Measurements from ENCODE around the gene POLN. TPM values are rescaled to one million over a fixed set of nuclear protein-coding genes. Genes with fewer than 3 reads are reported as not detected.

The POLN gene
- polyA plus RNA-seq, 2 of the 4 experiments (the other 2 are of a cell fraction), result 2.4 to 2.9 TPM

GRCh38 chr4:2087170-2087569, 154.8 kb downstream of the POLN start:
- H3K27ac ChIP-seq, result no peak overlapping the region
- TF ChIP-seq SREBF2 (IDR thresholded peaks at IDR 0.05) (no peak), MAZ (IDR thresholded peaks at IDR 0.05; ENCODE audit: borderline replicate concordance, low read depth, low read length) (no peak), KDM1A (IDR thresholded peaks at IDR 0.05; ENCODE audit: low read depth) (no peak), GATA3 (IDR thresholded peaks at IDR 0.05; ENCODE audit: borderline replicate concordance) (no peak), HMGXB4 (CRISPR knock-in tag; IDR thresholded peaks at IDR 0.05; ENCODE audit: borderline replicate concordance) (no peak), JUNB (IDR thresholded peaks at IDR 0.05) (no peak), BCL3 (IDR thresholded peaks at IDR 0.05) (no peak), TFCP2L1 (CRISPR knock-in tag; IDR thresholded peaks at IDR 0.05) (no peak), ZC3H11A (IDR thresholded peaks at IDR 0.05) (no peak)
- H3K4me1 ChIP-seq, result no peaks in the 10 kb centered on the region
- DNase-seq (ENCODE audit: low read depth in 1 of 2, low spot score in 1 of 2) (no peak), ATAC-seq (no peak), FAIRE-seq (no peak)
- CTCF ChIA-PET, result interaction anchor here (0.6 kb wide), 1 partner anchor 89 kb away, joined by 3 read pairs; no protein-coding TSS in a partner anchor
- H3K4me3 ChIP-seq, result no peak overlapping the region
- H3K9me3 ChIP-seq, result no peaks in the 10 kb centered on the region
- POLR2A ChIA-PET, result no interaction called here
- no peak overlapping the region for H3K4me2 ChIP-seq

- Histone ChIP-seq H3K4me2 (no peak overlapping the region), H3K27ac (no peak overlapping the region), H3K4me1 (no peaks in the 10 kb centered on the region), H3K9me3 (no peaks in the 10 kb centered on the region), H3K4me3 (no peak overlapping the region)
- FAIRE-seq (no peak), DNase-seq (ENCODE audit: low read depth in 1 of 2, low spot score in 1 of 2) (no peak), ATAC-seq (no peak)
- WGBS (ENCODE audit: missing lambda C conversion rate), result 94% methylated on average over 8 of the region's 8 CpGs
- POLR2A ChIA-PET, result no interaction called here
- TF ChIP-seq FOSL2 (IDR thresholded peaks at IDR 0.05) (no peak), FOSL2 (CRISPR knock-in tag; IDR thresholded peaks at IDR 0.05) (no peak)
- CTCF ChIA-PET, result no interaction called here
These were observed 156.4 kb downstream of the POLN start for GRCh38 chr4:2085496-2085901.

GRCh38 chr4:2084316-2084715, 157.6 kb downstream of the POLN start:
- no peak overlapping the region for H3K4me2 ChIP-seq

GRCh38 chr4:2083826-2084160, 158.1 kb downstream of the POLN start:
- WGBS (ENCODE audit: missing lambda C conversion rate), result 32% methylated on average over 3 of the region's 6 CpGs
- ATAC-seq (no peak), FAIRE-seq (no peak), DNase-seq (ENCODE audit: low read depth in 1 of 2, low spot score in 1 of 2) (no peak)
- ChIA-PET CTCF (no interaction called here), POLR2A (no interaction called here)
- no peaks in the 10 kb centered on the region for H3K4me1 ChIP-seq
- no peak overlapping the region for H3K4me2 ChIP-seq
- no peak overlapping the region for H3K4me3 ChIP-seq
- H3K27ac ChIP-seq, result no peak overlapping the region
- no peaks in the 10 kb centered on the region for H3K9me3 ChIP-seq
- TF ChIP-seq POLR2A (IDR thresholded peaks at IDR 0.05; ENCODE audit: low read length) (no peak), ELK1 (IDR thresholded peaks at IDR 0.05; ENCODE audit: low read depth, low read length) (no peak), KDM1A (IDR thresholded peaks at IDR 0.05; ENCODE audit: low read depth) (no peak), HOXB5 (CRISPR knock-in tag; IDR thresholded peaks at IDR 0.05) (no peak), MAFK (IDR thresholded peaks at IDR 0.05; ENCODE audit: partially characterized antibody) (no peak), HMGXB4 (CRISPR knock-in tag; IDR thresholded peaks at IDR 0.05; ENCODE audit: borderline replicate concordance) (no peak), ZSCAN20 (CRISPR knock-in tag; IDR thresholded peaks at IDR 0.05) (no peak), NPAS2 (CRISPR knock-in tag; IDR thresholded peaks at IDR 0.05; ENCODE audit: borderline replicate concordance) (no peak), CEBPB (IDR thresholded peaks at IDR 0.05) (no peak), RFX5 (IDR thresholded peaks at IDR 0.05) (no peak), MAX (IDR thresholded peaks at IDR 0.05) (no peak), JUN (IDR thresholded peaks at IDR 0.05) (no peak), HOXA7 (CRISPR knock-in tag; IDR thresholded peaks at IDR 0.05) (no peak), EHMT2 (IDR thresholded peaks at IDR 0.05; ENCODE audit: low read depth) (no peak), KDM5A (IDR thresholded peaks at IDR 0.05) (no peak)

More at GRCh38 chr4:2084316-2084715, 157.6 kb downstream of the POLN start:
- no peaks in the 10 kb centered on the region for H3K4me1 ChIP-seq
- no peak overlapping the region for H3K27ac ChIP-seq
- ChIA-PET CTCF (interaction anchor here (0.6 kb wide), 1 partner anchor 501 kb away, joined by 3 read pairs; no protein-coding TSS in a partner anchor), POLR2A (no interaction called here)
- H3K4me3 ChIP-seq, result no peak overlapping the region
- no peaks in the 10 kb centered on the region for H3K9me3 ChIP-seq
- 86% methylated on average over 5 of the region's 13 CpGs for WGBS (ENCODE audit: missing lambda C conversion rate)
- no peak for FAIRE-seq
- no peak for TF ChIP-seq POLR2AphosphoS2 (conservative IDR thresholded peaks at IDR 0.05; ENCODE audit: low read length)
- no peak for TF ChIP-seq HEYL (CRISPR knock-in tag; IDR thresholded peaks at IDR 0.05)
- TF ChIP-seq USF2 (IDR thresholded peaks at IDR 0.05), result no peak
- no peak for TF ChIP-seq HOXB13 (CRISPR knock-in tag; IDR thresholded peaks at IDR 0.05; ENCODE audit: low read depth)
- no peak for TF ChIP-seq CEBPB (IDR thresholded peaks at IDR 0.05)
- TF ChIP-seq SREBF2 (IDR thresholded peaks at IDR 0.05), result no peak
- no peak for DNase-seq (ENCODE audit: low read depth in 1 of 2, low spot score in 1 of 2)
- ATAC-seq, result no peak
